Activated T-cell treated with anti-CD3 and anti-CD28 coated beads for 4 hours (primary cell): ENCODE measurements around the gene HS6ST1.
"Not testable (repeated sequence)": the region's sequence is repeated elsewhere in the genome, so short reads cannot be mapped to it uniquely, and the experiment has no call there.

ENCODE experiments used
- DNase-seq: peaks from one replicate; pipeline ENCODE4 v3.0.0-alpha.2; 2020

Gene HS6ST1

DNA sequence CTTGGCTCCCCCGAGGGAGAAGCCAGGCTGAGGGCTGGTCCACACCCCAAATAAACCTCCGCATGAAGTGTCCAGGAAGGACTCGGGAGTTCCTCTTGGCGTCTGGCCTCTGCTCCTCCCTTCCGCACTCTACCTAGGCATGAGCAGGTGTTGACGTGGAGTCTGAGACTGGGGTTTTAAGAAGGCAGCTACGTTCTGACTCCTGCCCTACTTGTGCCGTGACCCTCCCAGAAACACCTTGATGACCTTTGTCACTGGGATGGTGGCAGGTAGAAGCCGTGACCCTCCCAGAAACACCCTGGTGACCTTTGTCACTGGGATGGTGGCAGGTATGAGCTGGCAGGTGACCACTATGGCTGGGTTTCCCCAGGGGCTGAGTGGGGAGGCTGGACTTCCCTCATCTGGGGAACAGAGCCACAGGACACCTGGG lies 54.8 kb downstream of the HS6ST1 start:
- DNase-seq, result no peak

- no peak for DNase-seq
Observed at GRCh38 chr2:128262315-128263253, 56.1 kb downstream of the HS6ST1 start.

GRCh38 chr2:128261245-128262128 lies 57.2 kb downstream of the HS6ST1 start:
- DNase-seq, result no peak

DNA sequence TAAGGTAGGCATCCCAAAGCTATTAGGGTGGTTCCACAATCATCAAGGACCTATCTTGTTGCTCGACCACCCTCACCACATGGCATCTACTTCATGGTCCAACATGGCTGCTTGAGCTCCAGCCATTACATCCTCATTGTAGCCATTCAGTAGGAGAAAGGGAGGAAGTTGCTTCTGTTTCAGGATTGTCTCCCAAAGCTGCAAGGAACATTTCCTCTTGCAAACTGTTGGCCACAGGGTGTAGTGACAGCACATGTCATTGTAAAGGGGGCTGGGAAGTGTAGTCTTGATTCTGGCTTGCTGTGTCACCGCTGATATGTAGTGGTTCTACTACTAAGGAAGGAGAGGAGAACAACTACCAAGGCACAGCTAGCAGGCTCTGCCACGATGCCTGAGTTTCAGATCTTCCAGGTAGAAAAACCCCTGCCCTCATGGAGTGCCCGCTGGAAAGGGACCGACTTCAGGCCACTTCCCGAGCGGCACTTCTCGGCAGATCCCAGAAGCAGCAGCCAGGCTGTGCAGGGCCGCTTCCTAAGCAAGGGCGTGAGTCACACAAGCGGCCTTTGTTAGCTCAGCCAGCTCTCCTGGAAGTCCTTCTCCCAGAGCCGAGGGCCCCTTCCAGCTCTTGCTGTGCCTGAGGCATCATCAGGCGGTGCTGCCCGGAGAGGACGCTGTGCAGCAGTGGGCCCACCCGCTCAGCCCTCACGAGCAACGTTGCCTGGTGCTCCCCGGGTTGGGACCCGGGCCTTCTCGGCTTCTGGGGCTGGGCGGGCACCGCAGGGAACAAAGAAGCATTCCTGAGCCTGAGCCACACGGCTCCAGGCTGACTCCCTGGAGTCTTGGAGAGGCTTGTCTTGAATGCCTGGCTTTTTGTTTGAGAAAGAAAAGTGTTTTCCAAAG lies 58.2 kb downstream of the HS6ST1 start:
- no peak for DNase-seq

GRCh38 chr2:128259585-128259984 lies 59.1 kb downstream of the HS6ST1 start:
- DNase-seq, result no peak

GRCh38 chr2:128258218-128258617 lies 60.5 kb downstream of the HS6ST1 start:
- DNase-seq, result no peak

- DNase-seq, result no peak
Observed at GRCh38 chr2:128252501-128252900, 66.2 kb downstream of the HS6ST1 start.

DNA sequence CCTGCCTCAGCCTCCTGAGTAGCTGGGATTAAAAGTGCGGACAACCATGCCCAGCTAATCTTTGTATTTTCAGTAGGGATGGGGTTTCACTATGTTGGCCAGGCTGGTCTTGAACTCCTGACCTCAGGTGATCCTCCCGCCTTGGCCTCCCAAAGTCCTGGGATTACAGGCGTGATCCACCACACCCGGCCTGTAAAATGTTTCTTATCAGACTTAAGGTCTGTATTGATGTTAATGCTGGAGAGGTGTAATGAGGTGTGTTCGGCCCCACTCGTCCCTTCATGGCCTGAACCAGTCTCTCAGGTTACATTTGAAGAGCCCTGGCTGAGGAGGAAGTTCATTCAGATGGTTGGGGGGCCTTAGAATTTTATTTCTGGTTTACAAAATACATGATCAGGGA lies 66.6 kb downstream of the HS6ST1 start:
- DNase-seq, result not testable (repeated sequence)

- no peak for DNase-seq
Observed at GRCh38 chr2:128250229-128251025, 68.2 kb downstream of the HS6ST1 start.

DNA sequence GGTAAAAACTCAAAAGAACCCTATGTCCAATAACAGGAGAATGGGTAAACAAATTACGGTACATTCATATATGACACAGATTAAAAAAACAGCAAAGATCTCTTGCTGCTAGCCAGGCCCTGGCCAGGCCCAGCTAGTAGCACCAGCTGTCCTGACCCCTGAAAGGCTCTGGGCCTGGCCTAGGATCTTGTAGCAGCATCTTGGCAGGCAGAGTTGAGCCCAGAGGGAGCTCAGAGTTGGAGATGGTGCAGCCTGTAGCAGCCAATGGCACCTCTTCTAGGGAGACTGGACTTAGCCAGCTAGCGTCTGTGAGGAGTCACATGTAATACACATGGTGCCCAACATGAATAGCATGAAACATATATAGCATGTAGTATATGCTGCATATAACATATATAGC lies 69.1 kb downstream of the HS6ST1 start:
- DNase-seq, result no peak

DNA sequence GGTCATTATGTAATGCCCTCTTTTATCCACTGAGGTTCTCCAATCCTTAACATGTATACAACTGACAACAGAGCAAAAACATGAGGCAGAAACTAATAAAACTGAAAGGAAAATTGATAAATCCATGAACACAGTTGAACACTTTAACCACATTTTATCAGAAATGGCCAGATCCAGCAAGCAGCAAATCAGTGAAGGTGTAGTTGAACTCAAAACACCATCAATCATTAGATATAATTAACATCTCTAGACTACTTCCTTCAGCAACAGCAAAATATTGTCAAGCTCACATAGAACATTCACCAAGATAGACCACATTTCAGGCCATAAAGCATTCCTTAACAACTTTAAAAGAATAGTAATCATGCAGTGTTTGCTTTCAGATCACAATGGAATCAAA lies 72.9 kb downstream of the HS6ST1 start:
- DNase-seq, result no peak

DNA sequence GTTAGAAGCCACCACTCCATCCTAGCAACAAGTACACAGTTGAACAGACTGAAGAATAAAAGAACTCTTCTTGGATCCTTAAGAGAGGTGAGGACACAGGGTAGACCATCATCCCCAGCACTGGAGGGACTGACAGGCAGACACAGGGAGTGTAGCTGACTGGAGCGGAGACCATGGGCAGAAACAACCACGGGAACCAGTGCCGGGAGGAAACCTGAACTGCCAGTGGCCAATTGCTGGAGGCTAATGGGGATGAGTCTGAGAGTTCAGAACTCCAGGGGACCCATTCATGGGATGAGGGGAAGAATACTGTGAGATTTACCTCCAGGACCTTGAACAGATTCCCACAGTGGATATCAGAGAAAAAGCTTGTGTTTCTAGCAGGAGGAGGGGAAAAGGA lies 76.8 kb downstream of the HS6ST1 start:
- no peak for DNase-seq

DNA sequence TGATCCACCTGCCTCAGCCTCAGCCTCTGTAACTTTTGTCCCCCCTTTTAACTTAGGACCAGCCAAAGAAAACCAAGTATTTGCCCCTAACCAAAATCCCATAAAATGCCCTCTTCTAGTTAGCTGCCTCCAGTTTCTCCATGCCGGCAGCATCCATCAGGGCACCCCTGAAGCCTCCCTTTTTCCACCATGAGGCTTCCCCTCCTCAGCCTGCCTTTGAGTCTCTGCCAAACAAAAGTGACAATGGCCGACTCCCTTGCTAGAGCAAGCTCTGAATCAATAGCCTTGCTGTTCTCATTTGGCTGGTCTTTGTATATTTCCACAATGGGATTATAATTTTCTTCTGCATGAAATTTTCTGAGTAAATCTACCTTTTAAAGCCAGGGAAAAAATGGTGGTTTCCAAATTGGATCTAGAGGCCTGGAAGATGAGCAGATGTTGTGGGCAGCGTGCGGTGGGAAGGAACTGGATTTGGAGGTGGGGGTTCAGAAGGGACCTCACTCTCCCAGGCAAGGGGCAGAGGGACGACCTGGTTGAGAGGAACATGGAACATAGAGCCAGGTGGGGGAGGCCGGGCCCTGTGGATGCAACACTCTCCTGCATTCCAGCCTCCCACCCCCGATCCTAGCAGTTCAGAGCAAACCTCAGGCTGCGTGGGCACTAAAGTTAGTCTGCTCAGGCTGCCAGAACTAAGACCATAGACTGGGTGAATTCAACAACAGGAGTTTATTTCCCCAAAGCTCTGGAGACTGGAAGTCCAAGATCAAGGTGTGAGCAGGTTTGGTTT lies 80.6 kb downstream of the HS6ST1 start:
- DNase-seq, result no peak

DNA sequence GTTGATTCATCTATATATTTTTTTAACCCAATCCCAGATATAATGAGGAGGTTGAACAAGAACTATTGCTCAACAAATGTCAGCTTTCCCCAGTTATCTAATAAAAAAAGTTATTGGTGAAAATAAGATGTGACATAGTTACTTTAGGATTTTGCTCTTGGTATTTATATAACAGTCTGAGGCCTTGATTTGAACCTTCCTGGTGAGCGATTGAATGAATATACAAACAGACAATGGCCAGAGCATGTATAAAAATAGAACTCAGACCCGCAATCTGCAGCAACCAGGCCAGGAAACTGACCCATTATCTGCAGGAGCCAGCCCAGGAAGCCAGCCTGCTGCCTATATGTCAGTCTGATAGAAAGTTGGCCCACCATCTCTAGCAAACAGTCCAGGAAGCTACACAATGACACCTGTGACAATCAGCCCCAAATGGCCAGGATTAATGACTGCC lies 81.6 kb downstream of the HS6ST1 start:
- DNase-seq, result no peak

DNA sequence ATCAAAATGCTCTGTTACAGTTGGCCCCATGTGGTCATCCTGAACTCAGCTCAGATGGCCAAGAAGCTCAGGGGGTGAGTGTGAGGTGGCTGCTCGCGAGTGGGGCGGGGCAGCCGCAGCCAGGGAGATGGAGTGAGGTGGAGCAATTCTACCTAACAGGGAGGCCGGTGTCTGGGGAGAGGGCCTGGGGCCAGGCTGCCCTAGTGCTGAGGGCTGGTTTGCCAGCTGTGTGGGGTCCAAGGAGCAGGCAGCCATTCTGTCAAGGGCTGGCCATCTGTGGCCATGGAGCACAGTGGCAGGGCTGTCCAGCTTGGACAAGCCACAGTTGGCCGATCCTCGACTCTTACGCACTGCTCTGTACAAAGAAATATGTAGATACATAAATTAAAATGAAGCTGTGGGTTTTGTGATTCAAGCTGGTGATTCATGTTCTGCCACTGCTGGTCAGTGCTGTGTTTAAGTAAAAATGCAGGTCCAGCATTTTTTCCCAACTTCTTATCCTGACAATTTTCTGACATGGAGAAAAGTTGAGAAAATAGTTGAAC lies 82.1 kb downstream of the HS6ST1 start:
- DNase-seq, result no peak

DNA sequence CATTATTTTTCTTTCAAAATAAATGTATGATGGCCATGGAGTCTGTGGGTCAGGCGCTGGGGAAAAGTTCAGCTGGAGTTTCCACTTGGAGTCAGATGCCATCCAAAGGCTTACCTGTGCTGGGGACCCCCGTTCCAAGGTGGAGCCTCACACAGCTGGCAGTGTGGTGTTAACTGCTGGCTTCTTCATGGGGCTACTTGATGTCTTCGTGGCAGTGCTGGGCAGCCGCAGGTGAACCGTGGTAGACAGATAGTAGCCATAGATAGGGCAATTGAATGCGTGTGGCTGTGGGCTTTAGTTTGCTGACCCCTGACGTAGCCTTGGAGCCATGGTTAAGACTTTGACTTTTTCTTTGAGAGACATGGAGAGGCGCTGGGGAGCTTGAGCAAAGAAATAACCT lies 83.1 kb downstream of the HS6ST1 start:
- no peak for DNase-seq

DNA sequence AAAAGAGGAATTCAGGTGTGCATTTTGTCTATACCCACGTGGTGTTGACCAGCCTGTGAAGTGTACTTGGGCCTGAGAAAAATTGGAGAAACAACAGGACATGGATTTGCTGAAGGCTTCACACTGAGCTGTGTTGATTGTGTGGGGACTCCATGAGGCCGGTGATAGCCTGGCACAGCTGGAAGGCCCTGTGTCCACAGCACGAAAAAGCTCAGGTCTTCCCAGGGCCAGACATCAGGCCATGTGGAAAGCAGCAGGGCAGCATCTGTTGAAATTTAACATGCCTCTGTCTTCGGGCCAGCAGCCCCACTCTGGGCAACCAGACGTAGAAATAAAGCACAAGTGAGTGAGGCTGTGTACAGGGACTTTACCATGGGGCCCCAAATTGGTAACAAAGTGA lies 84.1 kb downstream of the HS6ST1 start:
- DNase-seq, result no peak

- DNase-seq, result no peak
Observed at GRCh38 chr2:128233790-128234395, 84.8 kb downstream of the HS6ST1 start.

GRCh38 chr2:128232965-128233789 lies 85.5 kb downstream of the HS6ST1 start:
- DNase-seq, result peak; percentile 77
